Endothelial cell of umbilical vein (primary cell): ENCODE measurements around the gene RNF144B. TPM values are rescaled to one million over a fixed set of nuclear protein-coding genes. Genes with fewer than 3 reads are reported as not detected.

Source experiments
- BruUV-seq: library from RNA; stranded (reverse); fragments of 400-500 nt; replicated peaks from 2 replicates; lab custom pipeline; 2021; lab: Mats Ljungman, UMichigan
- CTCF ChIA-PET: fragments of 300-600, 350-600 bp; sonication (Branson Sonifier 250); formaldehyde crosslinking; loops from one replicate; lab custom pipeline; 2021; ENCODE audit warnings: antibody characterized with exemption, inconsistent platforms; lab: Charles Lee
- POLR2A ChIA-PET: fragments of 300-600, 350-600 bp; sonication (Branson Sonifier 250); formaldehyde crosslinking; loops from one replicate; lab custom pipeline; 2021; ENCODE audit warnings: antibody characterized with exemption, inconsistent platforms; lab: Charles Lee
- DNase-seq: peaks from one replicate; pipeline ENCODE4 v3.0.0-alpha.2; 2011; ENCODE audit warnings: low read depth, low spot score
- FAIRE-seq: peaks from 2 replicates; lab custom pipeline; 2011; peaks lifted over from hg19 to GRCh38; lab: Jason Lieb, UNC
- H2AFZ ChIP-seq: 2 replicates; pipeline ENCODE4 v1.6.0; 2012; ENCODE audit warnings: low read depth, low read length, control low read depth, inconsistent platforms
- H3K27ac ChIP-seq: 2 replicates; pipeline ENCODE4 v1.5.1; 2011; ENCODE audit warnings: low read depth, mild to moderate bottlenecking, control low read depth, low read length, moderate library complexity; ENCODE audit not compliant: insufficient read depth
- H3K27me3 ChIP-seq, 2 experiments: 2 replicates each; pipeline versions ENCODE4 v1.6.0 to v1.6.1; 2011; ENCODE audit warnings: low read length in 2 of 2, mixed read lengths in 1 of 2; ENCODE audit not compliant: control insufficient read depth in 2 of 2, insufficient read depth in 2 of 2
- H3K36me3 ChIP-seq, 2 experiments: 2 replicates in 1 of 2; 3 replicates in 1 of 2; pipeline ENCODE4 v1.5.1; 2011; ENCODE audit warnings: low read length in 2 of 2, mild to moderate bottlenecking in 1 of 2, moderate library complexity in 1 of 2; ENCODE audit not compliant: control insufficient read depth in 2 of 2, insufficient read depth in 2 of 2; ENCODE audit errors: extremely low read depth in 1 of 2
- H3K4me1 ChIP-seq: 3 replicates; pipeline ENCODE4 v1.5.1; 2011; ENCODE audit warnings: mild to moderate bottlenecking, low read length; ENCODE audit not compliant: control insufficient read depth, insufficient read depth; ENCODE audit errors: extremely low read depth
- H3K4me2 ChIP-seq: 2 replicates; pipeline ENCODE4 v1.6.1; 2011; ENCODE audit warnings: low read length, control low read depth, mixed read lengths; ENCODE audit not compliant: insufficient read depth
- H3K4me3 ChIP-seq, 3 experiments: fragments of 200-600 bp in 1 of 3; sonication (generic), shearing (Covaris generic) in 1 of 3; replicated peaks in 1 of 3; 2 replicates each; pipeline ENCODE4 v1.5.1; 2011 to 2016; ENCODE audit warnings: control low read depth in 3 of 3, low read length in 3 of 3, mild to moderate bottlenecking in 2 of 3, inconsistent platforms in 1 of 3, low read depth in 1 of 3, moderate library complexity in 1 of 3; ENCODE audit not compliant: insufficient read depth in 1 of 3
- H3K79me2 ChIP-seq: 2 replicates; pipeline ENCODE4 v1.6.0; 2012; ENCODE audit warnings: low read length, inconsistent platforms; ENCODE audit not compliant: control insufficient read depth, insufficient read depth
- H3K9ac ChIP-seq: replicated peaks from 2 replicates; pipeline ENCODE3; 2011; ENCODE audit warnings: low read length, control low read depth; ENCODE audit not compliant: insufficient read depth; ENCODE audit errors: extremely low read depth
- H3K9me1 ChIP-seq: replicated peaks from 3 replicates; pipeline ENCODE4 v1.6.0; 2011; ENCODE audit warnings: mild to moderate bottlenecking, low read length; ENCODE audit not compliant: control insufficient read depth, insufficient read depth; ENCODE audit errors: extremely low read depth
- H3K9me3 ChIP-seq: replicated peaks from 2 replicates; pipeline ENCODE4 v1.5.1; 2012; ENCODE audit warnings: low read length, inconsistent platforms; ENCODE audit not compliant: control insufficient read depth, insufficient read depth
- H4K20me1 ChIP-seq: replicated peaks from 2 replicates; pipeline ENCODE3; 2011; ENCODE audit warnings: mild to moderate bottlenecking, low read length; ENCODE audit not compliant: control insufficient read depth, insufficient read depth; ENCODE audit errors: extremely low read depth
- EZH2 ChIP-seq: IDR thresholded peaks from 2 replicates; pipeline ENCODE4 v1.6.1; 2012; ENCODE audit warnings: borderline replicate concordance, low read depth, mild to moderate bottlenecking, moderate library complexity, low read length, inconsistent platforms; ENCODE audit not compliant: severe bottlenecking
- FOS ChIP-seq: IDR thresholded peaks from 2 replicates; pipeline ENCODE4 v1.6.1; 2011; ENCODE audit warnings: mild to moderate bottlenecking, low read length, moderate library complexity, borderline replicate concordance; ENCODE audit not compliant: insufficient read depth
- GATA2 ChIP-seq: IDR thresholded peaks from 2 replicates; pipeline ENCODE4 v1.7.0; 2011; ENCODE audit warnings: low read depth, mild to moderate bottlenecking, moderate library complexity, mixed read lengths, low read length; ENCODE audit not compliant: insufficient read length, insufficient read depth
- JUN ChIP-seq: IDR thresholded peaks from 2 replicates; pipeline ENCODE4 v1.6.1; 2011; ENCODE audit warnings: borderline replicate concordance, low read depth; ENCODE audit not compliant: insufficient read length, insufficient read depth
- MYC ChIP-seq: IDR thresholded peaks from one replicate; pipeline ENCODE4 v1.6.1; 2011; ENCODE audit warnings: mild to moderate bottlenecking, low read depth, low read length
- POLR2A ChIP-seq: IDR thresholded peaks from 2 replicates; pipeline ENCODE4 v1.6.1; 2012; ENCODE audit warnings: low read depth, mild to moderate bottlenecking, control low read depth, low read length
- POLR2AphosphoS5 ChIP-seq: IDR thresholded peaks from 2 replicates; pipeline ENCODE4 v1.6.1; 2012; ENCODE audit warnings: low read depth, mild to moderate bottlenecking, control low read depth, low read length, moderate library complexity; ENCODE audit not compliant: insufficient read depth
- dilution Hi-C: fragments of 300-500 bp; cut with MboI; formaldehyde crosslinking; loops from one replicate; pipeline ENCODE4 v1.15.0; 2019; ENCODE audit warnings: low sequenced_read_pairs; ENCODE audit not compliant: extremely low pct_ligation_motif_present
- intact Hi-C: fragments of 100-400 bp; cut with micrococcal nuclease; formaldehyde crosslinking; loops from one replicate; pipeline ENCODE4 v1.10.0; 2022
- polyA plus RNA-seq, 4 experiments: library from polyadenylated mRNA; depleted of rRNA in 3 of 4; stranded (reverse) in 3 of 4; unstranded in 1 of 4; fragments of >200 nt; gene quantifications; 2 replicates each; pipeline versions ENCODE4 v1.2.1 to v1.2.3, GENCODE V29; 2011 to 2012; ENCODE audit warnings: missing spikeins in 1 of 4
- total RNA-seq: library from RNA; stranded (reverse); gene quantifications from 2 replicates; pipeline ENCODE4 v1.2.3, GENCODE V29; 2021
- TF ChIP-seq, protein P1 (sequence below): IDR thresholded peaks from 2 replicates; pipeline ENCODE4 v1.6.1; 2011; ENCODE audit not compliant: insufficient read depth, insufficient read length
- TF ChIP-seq, protein P2 (sequence below), 2 donors: IDR thresholded peaks; 1 replicate in 1 of 2; 2 replicates in 1 of 2; pipeline ENCODE4 v1.5.1; 2011; ENCODE audit warnings: low read length in 2 of 2, mild to moderate bottlenecking in 2 of 2, moderate library complexity in 2 of 2, control low read depth in 1 of 2, inconsistent platforms in 1 of 2, low read depth in 1 of 2; ENCODE audit not compliant: insufficient read depth in 1 of 2; ENCODE audit errors: extremely low read depth in 1 of 2

RNF144B gene
- total and polyA plus RNA-seq, 2 donors (not counting 3 experiments of a cell fraction or from before 2014, with no cell fraction given): 18.1 to 97.3 TPM

GRCh38 chr6:18444111-18444510 lies 57.0 kb downstream of the RNF144B start:
- ChIA-PET POLR2A (no interaction called here), CTCF (no interaction called here)
- BruUV-seq: no TSS peak
- dilution Hi-C loops: no loop called here
- TF ChIP-seq, protein P1, sequence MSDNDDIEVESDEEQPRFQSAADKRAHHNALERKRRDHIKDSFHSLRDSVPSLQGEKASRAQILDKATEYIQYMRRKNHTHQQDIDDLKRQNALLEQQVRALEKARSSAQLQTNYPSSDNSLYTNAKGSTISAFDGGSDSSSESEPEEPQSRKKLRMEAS: no peak
- TF ChIP-seq GATA2 (no peak), JUN (no peak), POLR2AphosphoS5 (no peak), FOS (no peak), MYC (no peak), EZH2 (no peak), POLR2A (no peak)
- TF ChIP-seq, protein P2, sequence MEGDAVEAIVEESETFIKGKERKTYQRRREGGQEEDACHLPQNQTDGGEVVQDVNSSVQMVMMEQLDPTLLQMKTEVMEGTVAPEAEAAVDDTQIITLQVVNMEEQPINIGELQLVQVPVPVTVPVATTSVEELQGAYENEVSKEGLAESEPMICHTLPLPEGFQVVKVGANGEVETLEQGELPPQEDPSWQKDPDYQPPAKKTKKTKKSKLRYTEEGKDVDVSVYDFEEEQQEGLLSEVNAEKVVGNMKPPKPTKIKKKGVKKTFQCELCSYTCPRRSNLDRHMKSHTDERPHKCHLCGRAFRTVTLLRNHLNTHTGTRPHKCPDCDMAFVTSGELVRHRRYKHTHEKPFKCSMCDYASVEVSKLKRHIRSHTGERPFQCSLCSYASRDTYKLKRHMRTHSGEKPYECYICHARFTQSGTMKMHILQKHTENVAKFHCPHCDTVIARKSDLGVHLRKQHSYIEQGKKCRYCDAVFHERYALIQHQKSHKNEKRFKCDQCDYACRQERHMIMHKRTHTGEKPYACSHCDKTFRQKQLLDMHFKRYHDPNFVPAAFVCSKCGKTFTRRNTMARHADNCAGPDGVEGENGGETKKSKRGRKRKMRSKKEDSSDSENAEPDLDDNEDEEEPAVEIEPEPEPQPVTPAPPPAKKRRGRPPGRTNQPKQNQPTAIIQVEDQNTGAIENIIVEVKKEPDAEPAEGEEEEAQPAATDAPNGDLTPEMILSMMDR (IDR thresholded peaks at IDR 0.05; ENCODE audit: extremely low read depth in 1 of 2, insufficient read depth in 1 of 2, low read depth in 1 of 2, low read length in 2 of 2): no peak
- Histone ChIP-seq H3K9ac (no peak overlapping the region), H3K9me1 (no peaks in the 10 kb centered on the region), H3K4me2 (no peak overlapping the region), H3K4me3 (no peak overlapping the region), H3K36me3 (peaks cover 2 to 11% of the 10 kb centered on the region in 2 experiments), H2AFZ (no peak overlapping the region), H3K4me1 (peaks cover 4% of the 10 kb centered on the region), H3K27me3 (no peaks in the 10 kb centered on the region), H3K79me2 (peaks cover 67% of the 10 kb centered on the region), H4K20me1 (peaks cover 5% of the 10 kb centered on the region), H3K27ac (no peak overlapping the region), H3K9me3 (no peaks in the 10 kb centered on the region)
- intact Hi-C loops: no loop called here
- DNase-seq (no peak), FAIRE-seq (no peak)
